NCI-H774 (cell line): ENCODE data around the gene TMEM170B.

Experiments
- DNase-seq: peaks from one replicate; lab custom pipeline; 2025; lab: John Stamatoyannopoulos, UW

Gene TMEM170B

GRCh38 chr6:11586117-11586516 lies 48.6 kb downstream of the TMEM170B start:
- no peak for DNase-seq

- no peak for DNase-seq
Observed at GRCh38 chr6:11586536-11586935, 49.0 kb downstream of the TMEM170B start.

GRCh38 chr6:11589261-11589660 lies 51.7 kb downstream of the TMEM170B start:
- no peak for DNase-seq

GRCh38 chr6:11592294-11592906 lies 54.9 kb downstream of the TMEM170B start:
- DNase-seq: no peak

- no peak for DNase-seq
Observed at GRCh38 chr6:11593096-11593495, 55.5 kb downstream of the TMEM170B start.

- DNase-seq: no peak
Observed at GRCh38 chr6:11595903-11596302, 58.4 kb downstream of the TMEM170B start.

- no peak for DNase-seq
Observed at GRCh38 chr6:11596640-11597237, 59.2 kb downstream of the TMEM170B start.

- no peak for DNase-seq
Observed at GRCh38 chr6:11598687-11599086, 61.1 kb downstream of the TMEM170B start.

- no peak for DNase-seq
Observed at GRCh38 chr6:11600251-11600650, 62.7 kb downstream of the TMEM170B start.

GRCh38 chr6:11601776-11602605 lies 64.4 kb downstream of the TMEM170B start:
- no peak for DNase-seq

GRCh38 chr6:11604215-11604614 lies 66.7 kb downstream of the TMEM170B start:
- no peak for DNase-seq

GRCh38 chr6:11604836-11605506 lies 67.4 kb downstream of the TMEM170B start:
- DNase-seq: no peak

- no peak for DNase-seq
Observed at GRCh38 chr6:11605507-11605905, 68.0 kb downstream of the TMEM170B start.

GRCh38 chr6:11606332-11606731 lies 68.8 kb downstream of the TMEM170B start:
- DNase-seq: no peak

- no peak for DNase-seq
Observed at GRCh38 chr6:11607383-11607782, 69.8 kb downstream of the TMEM170B start.

GRCh38 chr6:11608600-11609323 lies 71.2 kb downstream of the TMEM170B start:
- no peak for DNase-seq

GRCh38 chr6:11609324-11610071 lies 71.9 kb downstream of the TMEM170B start:
- no peak for DNase-seq

GRCh38 chr6:11613336-11613735 lies 75.8 kb downstream of the TMEM170B start:
- no peak for DNase-seq

GRCh38 chr6:11613858-11614257 lies 76.3 kb downstream of the TMEM170B start:
- DNase-seq: no peak

GRCh38 chr6:11614534-11615213 lies 77.1 kb downstream of the TMEM170B start:
- no peak for DNase-seq

GRCh38 chr6:11615214-11615602 lies 77.7 kb downstream of the TMEM170B start:
- no peak for DNase-seq
